Measurements from ENCODE around the gene GSTT4. TPM values are rescaled to one million over a fixed set of nuclear protein-coding genes. Genes with fewer than 3 reads are reported as not detected.

The GSTT4 gene
- polyA plus RNA-seq, 2 of the 4 experiments (the other 2 are of a cell fraction) = not detected

DNA sequence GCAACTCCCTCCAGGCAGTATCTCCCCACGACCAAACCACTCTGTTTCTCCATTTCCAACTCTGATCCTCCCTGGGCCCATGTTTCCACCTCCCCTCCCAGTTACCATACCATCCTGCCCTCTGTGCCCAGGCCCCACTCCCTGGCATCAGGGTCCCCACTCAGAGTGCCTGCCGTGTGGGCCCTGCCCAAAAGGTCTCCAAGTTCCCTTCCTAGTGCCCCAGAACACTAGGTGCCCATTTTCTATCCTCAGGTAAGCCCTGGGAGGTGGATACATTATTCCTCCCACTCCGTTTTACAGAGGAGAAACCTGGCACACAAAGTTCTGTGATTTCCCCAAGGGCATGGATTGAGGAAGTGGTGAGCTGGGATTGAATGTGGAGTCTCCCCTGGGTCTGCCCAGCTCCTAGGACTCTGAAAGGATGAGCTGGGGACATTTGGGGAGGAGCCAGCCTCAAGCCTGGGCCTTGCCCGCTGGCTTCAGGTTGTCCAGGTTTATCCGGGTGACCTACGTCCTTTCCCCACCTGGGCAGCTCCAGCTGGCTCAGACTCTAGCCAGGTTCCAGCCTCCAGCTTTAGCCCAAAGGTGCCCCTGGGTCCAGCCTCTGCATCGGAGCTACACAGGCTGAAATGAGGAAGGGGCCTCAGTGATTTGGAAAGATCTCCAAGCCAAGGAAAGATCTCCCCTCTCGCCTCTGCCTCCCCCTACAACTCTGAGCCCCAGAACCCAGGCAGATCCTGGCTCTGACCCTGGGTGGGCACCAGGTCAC, 2.2 kb upstream of the GSTT4 start:
- H3K9me3 ChIP-seq = no peaks in the 10 kb centered on the region
- POLR2A ChIA-PET = no interaction called here
- no peak overlapping the region for H3K4me2 ChIP-seq
- FAIRE-seq (no peak), ATAC-seq (no peak), DNase-seq (ENCODE audit: low read depth in 1 of 2, low spot score in 1 of 2) (no peak)
- WGBS (ENCODE audit: missing lambda C conversion rate) = 47% methylated on average over 5 of the region's 8 CpGs
- CTCF ChIA-PET = interaction anchor here (1.3 kb wide), 2 partner anchors 23 to 182 kb away, joined by 4 to 5 read pairs; no protein-coding TSS in a partner anchor
- no peak overlapping the region for H3K4me3 ChIP-seq
- H3K27ac ChIP-seq = no peak overlapping the region
- no peak for TF ChIP-seq HDAC2 (IDR thresholded peaks at IDR 0.05)
- no peak for TF ChIP-seq REST (IDR thresholded peaks at IDR 0.05)
- TF ChIP-seq NR3C1 (IDR thresholded peaks at IDR 0.05) = no peak
- no peak for TF ChIP-seq HOXB13 (CRISPR knock-in tag; IDR thresholded peaks at IDR 0.05; ENCODE audit: low read depth)
- TF ChIP-seq CHD4 (IDR thresholded peaks at IDR 0.05; ENCODE audit: borderline replicate concordance) = no peak
- TF ChIP-seq PBX3 (IDR thresholded peaks at IDR 0.05) = no peak
- TF ChIP-seq, protein P1, sequence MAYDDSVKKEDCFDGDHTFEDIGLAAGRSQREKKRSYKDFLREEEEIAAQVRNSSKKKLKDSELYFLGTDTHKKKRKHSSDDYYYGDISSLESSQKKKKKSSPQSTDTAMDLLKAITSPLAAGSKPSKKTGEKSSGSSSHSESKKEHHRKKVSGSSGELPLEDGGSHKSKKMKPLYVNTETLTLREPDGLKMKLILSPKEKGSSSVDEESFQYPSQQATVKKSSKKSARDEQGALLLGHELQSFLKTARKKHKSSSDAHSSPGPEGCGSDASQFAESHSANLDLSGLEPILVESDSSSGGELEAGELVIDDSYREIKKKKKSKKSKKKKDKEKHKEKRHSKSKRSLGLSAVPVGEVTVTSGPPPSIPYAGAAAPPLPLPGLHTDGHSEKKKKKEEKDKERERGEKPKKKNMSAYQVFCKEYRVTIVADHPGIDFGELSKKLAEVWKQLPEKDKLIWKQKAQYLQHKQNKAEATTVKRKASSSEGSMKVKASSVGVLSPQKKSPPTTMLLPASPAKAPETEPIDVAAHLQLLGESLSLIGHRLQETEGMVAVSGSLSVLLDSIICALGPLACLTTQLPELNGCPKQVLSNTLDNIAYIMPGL (CRISPR knock-in tag; IDR thresholded peaks at IDR 0.05; ENCODE audit: borderline replicate concordance) = no peak
- no peak for TF ChIP-seq NPAS2 (CRISPR knock-in tag; IDR thresholded peaks at IDR 0.05; ENCODE audit: borderline replicate concordance)
- TF ChIP-seq NFE2L2 (conservative IDR thresholded peaks at IDR 0.05; ENCODE audit: low read length) = no peak
- TF ChIP-seq CHD2 (IDR thresholded peaks at IDR 0.05; ENCODE audit: low read length, partially characterized antibody) = no peak
- TF ChIP-seq FOSB (CRISPR knock-in tag; IDR thresholded peaks at IDR 0.05) = no peak
- H3K4me1 ChIP-seq = peaks cover 2% of the 10 kb centered on the region; the same call in 2 of the 3 replicates

- FAIRE-seq (no peak), DNase-seq (ENCODE audit: low read depth in 1 of 2, low spot score in 1 of 2) (no peak), ATAC-seq (no peak)
- ChIA-PET POLR2A (no interaction called here), CTCF (no interaction called here)
- Histone ChIP-seq H3K27ac (no peak overlapping the region), H3K4me1 (no peaks in the 10 kb centered on the region), H3K9me3 (no peaks in the 10 kb centered on the region), H3K4me3 (no peak overlapping the region), H3K4me2 (no peak overlapping the region)
- WGBS (ENCODE audit: missing lambda C conversion rate) = no CpG with 5 or more reads among the region's 6 CpGs
- TF ChIP-seq CHD4 (IDR thresholded peaks at IDR 0.05; ENCODE audit: borderline replicate concordance) (no peak), RFX5 (IDR thresholded peaks at IDR 0.05) (no peak), MAX (IDR thresholded peaks at IDR 0.05) (no peak), HEYL (CRISPR knock-in tag; IDR thresholded peaks at IDR 0.05) (no peak), BHLHE40 (IDR thresholded peaks at IDR 0.05; ENCODE audit: low read depth, low read length) (no peak), SREBF2 (IDR thresholded peaks at IDR 0.05) (no peak), KDM5A (IDR thresholded peaks at IDR 0.05) (no peak)
- TF ChIP-seq, protein P2, sequence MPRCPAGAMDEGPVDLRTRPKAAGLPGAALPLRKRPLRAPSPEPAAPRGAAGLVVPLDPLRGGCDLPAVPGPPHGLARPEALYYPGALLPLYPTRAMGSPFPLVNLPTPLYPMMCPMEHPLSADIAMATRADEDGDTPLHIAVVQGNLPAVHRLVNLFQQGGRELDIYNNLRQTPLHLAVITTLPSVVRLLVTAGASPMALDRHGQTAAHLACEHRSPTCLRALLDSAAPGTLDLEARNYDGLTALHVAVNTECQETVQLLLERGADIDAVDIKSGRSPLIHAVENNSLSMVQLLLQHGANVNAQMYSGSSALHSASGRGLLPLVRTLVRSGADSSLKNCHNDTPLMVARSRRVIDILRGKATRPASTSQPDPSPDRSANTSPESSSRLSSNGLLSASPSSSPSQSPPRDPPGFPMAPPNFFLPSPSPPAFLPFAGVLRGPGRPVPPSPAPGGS (IDR thresholded peaks at IDR 0.05) = no peak
Observed at GRCh38 chr22:24006914-24007214, 1.6 kb upstream of the GSTT4 start.

Measured in A549 (cell line).